Naive thymus-derived CD4-positive, alpha-beta T cell (primary cell): ENCODE measurements around the gene SBSN. TPM values are rescaled to one million over a fixed set of nuclear protein-coding genes. Genes with fewer than 3 reads are reported as not detected.

Experiments
- ATAC-seq: fragments of 150-1000 bp; cut with Tn5 transposase; 2 replicates; pipeline ENCODE4 v1.10.0; 2021; ENCODE audit warnings: mild to moderate bottlenecking, moderate library complexity
- CTCF ChIA-PET: fragments of 350-600 bp; sonication (Branson Sonifier 250); formaldehyde crosslinking; loops from one replicate; lab custom pipeline; 2021; ENCODE audit warnings: antibody characterized with exemption; lab: Charles Lee
- POLR2A ChIA-PET: fragments of 350-600 bp; sonication (Branson Sonifier 250); formaldehyde crosslinking; loops from one replicate; lab custom pipeline; 2021; ENCODE audit warnings: antibody characterized with exemption, inconsistent platforms; lab: Charles Lee
- DNase-seq, 9 donors: peaks; one replicate each; pipeline versions ENCODE4 v3.0.0 to v3.0.0-alpha.2; 2020 to 2022; ENCODE audit warnings: mixed read lengths in 1 of 9
- H3K27ac ChIP-seq: one replicate; pipeline ENCODE4 v1.7.0; 2013; ENCODE audit warnings: mild to moderate bottlenecking, low read depth, low read length, moderate library complexity
- H3K27me3 ChIP-seq, 2 donors: one replicate each; pipeline ENCODE4 v1.7.0; 2013; ENCODE audit warnings: low read length in 2 of 2, mild to moderate bottlenecking in 2 of 2, moderate library complexity in 2 of 2; ENCODE audit not compliant: control insufficient read depth in 2 of 2, insufficient read depth in 2 of 2
- H3K36me3 ChIP-seq, 3 experiments: 1 replicate in 2 of 3; 2 replicates in 1 of 3; pipeline ENCODE4 v1.7.0; 2013; ENCODE audit warnings: low read length in 3 of 3, mild to moderate bottlenecking in 3 of 3, moderate library complexity in 1 of 3; ENCODE audit not compliant: insufficient read depth in 3 of 3, control insufficient read depth in 2 of 3
- H3K4me1 ChIP-seq, 2 donors: one replicate each; pipeline ENCODE4 v1.7.0; 2013; ENCODE audit warnings: low read length in 2 of 2, mild to moderate bottlenecking in 2 of 2, moderate library complexity in 1 of 2; ENCODE audit not compliant: control insufficient read depth in 2 of 2, insufficient read depth in 2 of 2
- H3K4me3 ChIP-seq: 2 replicates; pipeline ENCODE4 v1.7.0; 2013; ENCODE audit warnings: mild to moderate bottlenecking, low read length
- H3K9me3 ChIP-seq, 3 experiments: 1 replicate in 2 of 3; 2 replicates in 1 of 3; pipeline ENCODE4 v1.7.0; 2013; ENCODE audit warnings: low read length in 3 of 3; ENCODE audit not compliant: control insufficient read depth in 2 of 3
- H3K27ac Mint-ChIP-seq, 9 donors: one replicate each; pipeline ENCODE4 v1.8.0; 2020 to 2022; ENCODE audit warnings: mixed read lengths in 9 of 9, mild to moderate bottlenecking in 8 of 9, moderate library complexity in 5 of 9, inconsistent platforms in 2 of 9
- H3K27me3 Mint-ChIP-seq, 5 donors: one replicate each; pipeline ENCODE4 v1.8.0; 2021 to 2022; ENCODE audit warnings: mixed read lengths in 5 of 5, mild to moderate bottlenecking in 1 of 5
- H3K36me3 Mint-ChIP-seq, 5 donors: one replicate each; pipeline ENCODE4 v1.8.0; 2020 to 2022; ENCODE audit warnings: mixed read lengths in 5 of 5, mild to moderate bottlenecking in 3 of 5, inconsistent platforms in 1 of 5
- H3K4me1 Mint-ChIP-seq, 7 donors: one replicate each; pipeline ENCODE4 v1.8.0; 2020 to 2022; ENCODE audit warnings: mixed read lengths in 7 of 7, mild to moderate bottlenecking in 3 of 7, inconsistent platforms in 1 of 7
- H3K4me3 Mint-ChIP-seq, 10 donors: one replicate each; pipeline ENCODE4 v1.8.0; 2020 to 2022; ENCODE audit warnings: mild to moderate bottlenecking in 10 of 10, mixed read lengths in 10 of 10, moderate library complexity in 6 of 10, inconsistent platforms in 2 of 10
- H3K9me3 Mint-ChIP-seq, 11 donors: one replicate each; pipeline ENCODE4 v1.8.0; 2020 to 2022; ENCODE audit warnings: mixed read lengths in 11 of 11, mild to moderate bottlenecking in 4 of 11, inconsistent platforms in 1 of 11, moderate library complexity in 1 of 11
- intact Hi-C, 2 donors: fragments of 100-400 bp; cut with micrococcal nuclease; formaldehyde crosslinking; loops; one replicate each; pipeline ENCODE4 v1.15.1; 2023
- polyA plus RNA-seq, 2 donors: library from polyadenylated mRNA; unstranded; fragments of 300-500 nt; fragmentation: Illumina TruSeq; gene quantifications; one replicate each; pipeline ENCODE4 v1.2.3, GENCODE V29; 2021
- total RNA-seq, 6 experiments: library from RNA in 5 of 6; stranded (reverse) in 5 of 6; gene quantifications; 1 replicate in 5 of 6; 2 replicates in 1 of 6; pipeline ENCODE4 v1.2.3 and lab custom pipeline; 2021 to 2026

SBSN gene
- total and polyA plus RNA-seq, 7 experiments from 2014 or later: not detected

DNA sequence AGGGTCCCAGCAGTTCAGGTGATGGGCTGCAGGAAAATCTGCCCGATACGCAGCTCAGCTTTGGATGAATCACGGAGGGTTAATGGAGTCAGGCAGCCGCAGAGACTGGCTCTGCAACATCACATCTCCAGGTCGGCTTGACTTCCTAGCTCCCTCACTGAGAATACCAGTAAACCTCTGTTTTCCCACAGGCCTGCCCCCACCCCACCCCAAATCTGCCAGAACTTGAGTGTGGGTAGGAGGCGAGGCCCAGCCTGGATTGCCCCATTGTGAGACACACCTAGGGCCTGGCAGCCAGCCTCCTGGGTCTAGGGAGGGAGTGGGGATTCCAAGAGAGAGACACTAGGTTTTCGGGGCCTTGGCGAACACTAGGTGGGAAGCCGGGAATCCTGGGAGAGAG lies 34.1 kb downstream of the SBSN start:
- Histone ChIP-seq H3K36me3 (no peaks in the 10 kb centered on the region), H3K4me1 (no peaks in the 10 kb centered on the region), H3K4me3 (no peak overlapping the region), H3K27ac (no peak overlapping the region), H3K27me3 (no peaks in the 10 kb centered on the region), H3K9me3 (no peaks in the 10 kb centered on the region)
- ATAC-seq (no peak), DNase-seq (no peak)
- Mint-ChIP-seq H3K4me1 (peaks cover 0 to 9% (median 6%) of the 10 kb centered on the region in 7 donors), H3K36me3 (no peaks in the 10 kb centered on the region), H3K27me3 (peaks cover 0 to 17% (median 0%) of the 10 kb centered on the region in 5 donors), H3K4me3 (no peak overlapping the region), H3K9me3 (no peaks in the 10 kb centered on the region), H3K27ac (no peak overlapping the region)
- POLR2A ChIA-PET: no interaction called here
- intact Hi-C loops: loop anchor here in 1 of 2 donors (10.0 kb wide), 1 partner anchor 429 kb away; no protein-coding TSS in a partner anchor
- CTCF ChIA-PET: interaction anchor here (0.7 to 1.3 kb wide), 2 partner anchors 31 to 141 kb away, joined by 3 read pairs; no protein-coding TSS in a partner anchor

DNA sequence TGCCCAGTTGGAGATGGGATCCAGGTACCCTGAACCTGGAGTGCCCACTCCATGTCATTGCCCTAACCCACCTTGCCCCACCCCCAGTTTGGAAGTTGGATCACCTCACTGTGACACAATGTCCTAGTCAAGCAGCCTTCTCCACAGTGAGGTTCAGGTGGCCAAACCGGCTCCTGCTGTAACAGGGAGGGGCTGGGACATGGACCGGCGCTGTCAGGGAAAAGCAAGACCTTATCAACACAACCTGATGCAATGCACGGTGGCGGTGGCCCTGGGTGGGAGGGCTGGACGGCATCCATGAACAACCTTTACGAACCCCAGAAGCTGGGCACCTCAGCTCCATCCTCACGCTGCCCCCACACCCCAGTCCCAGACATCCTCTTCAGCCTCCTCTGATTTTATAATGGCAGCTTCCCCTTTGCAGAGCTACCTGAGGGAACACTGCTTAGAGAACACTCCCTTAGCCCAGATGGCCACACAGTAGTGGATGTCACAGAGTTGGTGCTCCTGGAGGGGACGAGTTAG lies 36.2 kb downstream of the SBSN start:
- Mint-ChIP-seq H3K4me1 (peaks cover 0 to 9% (median 6%) of the 10 kb centered on the region in 7 donors), H3K9me3 (no peaks in the 10 kb centered on the region), H3K27me3 (peaks cover 0 to 21% (median 0%) of the 10 kb centered on the region in 5 donors), H3K36me3 (no peaks in the 10 kb centered on the region), H3K27ac (no peak overlapping the region), H3K4me3 (no peak overlapping the region)
- H3K27me3 ChIP-seq: no peaks in the 10 kb centered on the region
- ATAC-seq (no peak), DNase-seq (no peak)
- no peaks in the 10 kb centered on the region for H3K9me3 ChIP-seq
- CTCF ChIA-PET: interaction anchor here (0.5 to 1.6 kb wide), 3 partner anchors 15 to 139 kb away, joined by 3 to 4 read pairs (median 3); no protein-coding TSS in a partner anchor
- no peak overlapping the region for H3K27ac ChIP-seq
- POLR2A ChIA-PET: interaction anchor here (0.6 kb wide), 1 partner anchor 455 kb away, joined by 4 read pairs; no protein-coding TSS in a partner anchor
- no peaks in the 10 kb centered on the region for H3K36me3 ChIP-seq
- no peaks in the 10 kb centered on the region for H3K4me1 ChIP-seq
- intact Hi-C loops: loop anchor here in 1 of 2 donors (10.0 kb wide), 1 partner anchor 427 kb away; no protein-coding TSS in a partner anchor
- no peak overlapping the region for H3K4me3 ChIP-seq

DNA sequence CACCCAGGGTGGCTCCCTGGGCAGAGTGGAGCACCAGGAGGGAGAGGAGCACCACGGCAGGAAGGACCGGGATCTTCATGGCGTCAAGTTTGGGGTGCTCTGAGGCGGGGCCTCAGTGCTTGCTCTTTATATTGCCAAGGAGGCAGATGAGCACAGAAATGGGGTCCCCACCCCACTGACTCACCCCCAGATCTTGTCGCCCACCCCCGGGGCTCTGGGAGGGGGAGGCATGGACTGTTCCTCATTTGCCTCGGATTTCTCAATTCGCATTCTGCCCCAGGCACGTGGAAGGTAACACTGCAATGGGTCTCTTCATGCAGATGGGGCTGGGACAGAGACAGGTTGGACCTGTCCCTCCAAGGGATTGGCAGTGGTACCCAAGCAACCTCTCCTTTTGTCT lies 37.7 kb downstream of the SBSN start, which contains the start of gene KRTDAP:
TSS of gene KRTDAP (minus strand) at position 101 of the 400 bp plus-strand sequence. CDS start at position 79, 22 bp downstream.
- no peaks in the 10 kb centered on the region for H3K4me1 ChIP-seq
- H3K4me3 ChIP-seq: no peak within 1 kb of the TSS
- Mint-ChIP-seq H3K4me3 (no peak within 1 kb of the TSS), H3K27me3 (peaks cover 0 to 26% (median 0%) of the 10 kb centered on the region in 5 donors), H3K9me3 (no peaks in the 10 kb centered on the region), H3K36me3 (no peaks in the 10 kb centered on the region), H3K4me1 (peaks cover 0 to 7% (median 4%) of the 10 kb centered on the region in 7 donors), H3K27ac (no peak within 1 kb of the TSS)
- ATAC-seq: no peak
- no peak for DNase-seq
- no peaks in the 10 kb centered on the region for H3K27me3 ChIP-seq
- H3K36me3 ChIP-seq: no peaks in the 10 kb centered on the region
- no peaks in the 10 kb centered on the region for H3K9me3 ChIP-seq
- intact Hi-C loops: loop anchor here in 1 of 2 donors (10.0 kb wide), 1 partner anchor 426 kb away; no protein-coding TSS in a partner anchor
- ChIA-PET CTCF (interaction anchor here (1.1 to 1.6 kb wide), 3 partner anchors 16 to 137 kb away, joined by 3 to 4 read pairs (median 3); no protein-coding TSS in a partner anchor), POLR2A (no interaction called here)
- H3K27ac ChIP-seq: no peak within 1 kb of the TSS

DNA sequence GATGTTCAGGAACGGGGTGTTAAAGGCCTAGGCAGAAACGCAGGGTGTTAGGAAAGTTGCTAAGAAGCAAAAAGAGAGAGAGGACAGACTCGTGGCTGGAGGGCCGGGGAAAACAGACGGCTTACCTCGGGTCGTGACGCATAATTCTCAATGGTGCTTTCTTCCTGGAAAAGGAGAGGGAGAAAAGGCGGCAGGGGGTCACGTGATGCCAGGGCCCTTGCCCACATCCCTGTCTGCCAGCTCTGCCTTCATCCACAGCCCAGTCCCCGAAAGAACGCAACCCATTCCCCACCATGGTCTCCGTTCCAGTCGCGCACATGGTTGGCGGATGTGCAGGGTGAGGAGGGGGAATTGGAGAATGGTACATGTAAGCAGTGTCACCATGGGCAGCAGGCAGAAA lies 39.4 kb downstream of the SBSN start:
- Histone ChIP-seq H3K27ac (no peak overlapping the region), H3K4me3 (no peak overlapping the region), H3K9me3 (no peaks in the 10 kb centered on the region), H3K36me3 (no peaks in the 10 kb centered on the region), H3K4me1 (no peaks in the 10 kb centered on the region), H3K27me3 (no peaks in the 10 kb centered on the region)
- no peaks in the 10 kb centered on the region for H3K9me3 Mint-ChIP-seq
- no peak for ATAC-seq
- intact Hi-C loops: no loop called here
- ChIA-PET CTCF (interaction anchor here (1.0 kb wide), 1 partner anchor 8 kb away, joined by 5 read pairs; no protein-coding TSS in a partner anchor), POLR2A (no interaction called here)
- H3K27me3 Mint-ChIP-seq: peaks cover 0 to 34% (median 0%) of the 10 kb centered on the region in 5 donors
- H3K36me3 Mint-ChIP-seq: no peaks in the 10 kb centered on the region
- DNase-seq: no peak
- peaks cover 0 to 6% (median 0%) of the 10 kb centered on the region in 7 donors for H3K4me1 Mint-ChIP-seq
- H3K4me3 Mint-ChIP-seq: no peak overlapping the region
- no peak overlapping the region for H3K27ac Mint-ChIP-seq

GRCh38 chr19:35487656-35488182 lies 40.4 kb downstream of the SBSN start:
- Histone ChIP-seq H3K27me3 (no peaks in the 10 kb centered on the region), H3K9me3 (no peaks in the 10 kb centered on the region), H3K4me3 (no peak overlapping the region), H3K27ac (no peak overlapping the region), H3K36me3 (no peaks in the 10 kb centered on the region), H3K4me1 (no peaks in the 10 kb centered on the region)
- Mint-ChIP-seq H3K27ac (peak overlapping the region in 1 of 9 donors; percentile 8), H3K4me1 (peaks cover 0 to 6% (median 0%) of the 10 kb centered on the region in 7 donors), H3K4me3 (no peak overlapping the region), H3K9me3 (no peaks in the 10 kb centered on the region), H3K27me3 (peaks cover 0 to 36% (median 0%) of the 10 kb centered on the region in 5 donors), H3K36me3 (no peaks in the 10 kb centered on the region)
- intact Hi-C loops: no loop called here
- ATAC-seq (no peak), DNase-seq (no peak)
- ChIA-PET POLR2A (no interaction called here), CTCF (interaction anchor here (0.5 to 1.2 kb wide), 5 partner anchors 9 to 285 kb away, joined by 3 to 5 read pairs (median 3); no protein-coding TSS in a partner anchor)

DNA sequence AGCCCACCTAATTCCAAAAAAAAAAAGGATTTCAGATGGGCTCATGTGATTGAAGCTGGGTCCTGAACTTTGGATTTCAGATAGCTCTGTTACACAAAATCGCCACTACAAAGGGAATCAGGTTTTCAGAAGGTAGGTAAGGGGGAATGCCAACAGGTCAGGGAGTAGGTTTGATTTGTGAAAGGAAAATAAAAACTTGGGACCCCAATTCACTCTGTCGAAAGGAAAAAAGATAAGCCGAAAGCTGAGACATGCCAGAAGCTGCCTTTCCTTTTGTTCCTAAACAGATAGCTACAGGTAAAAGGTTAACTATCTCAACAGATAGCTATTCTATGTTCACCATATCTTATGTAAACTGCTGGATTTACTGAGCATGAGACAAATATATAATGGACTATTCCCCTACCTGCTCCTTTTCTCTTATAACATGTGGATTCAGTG lies 41.8 kb downstream of the SBSN start:
- Histone ChIP-seq H3K4me3 (no peak overlapping the region), H3K27ac (no peak overlapping the region), H3K27me3 (no peaks in the 10 kb centered on the region), H3K4me1 (no peaks in the 10 kb centered on the region), H3K36me3 (no peaks in the 10 kb centered on the region), H3K9me3 (no peaks in the 10 kb centered on the region)
- ATAC-seq (no peak), DNase-seq (no peak)
- POLR2A ChIA-PET: no interaction called here
- no peaks in the 10 kb centered on the region for H3K36me3 Mint-ChIP-seq
- intact Hi-C loops: no loop called here
- CTCF ChIA-PET: no interaction called here
- peaks cover 0 to 6% (median 0%) of the 10 kb centered on the region in 7 donors for H3K4me1 Mint-ChIP-seq
- H3K4me3 Mint-ChIP-seq: no peak overlapping the region
- no peaks in the 10 kb centered on the region for H3K9me3 Mint-ChIP-seq
- H3K27me3 Mint-ChIP-seq: peaks cover 0 to 29% (median 0%) of the 10 kb centered on the region in 5 donors
- no peak overlapping the region for H3K27ac Mint-ChIP-seq
